ENCODE results near the gene CENPF. TPM values are rescaled to one million over a fixed set of nuclear protein-coding genes. Genes with fewer than 3 reads are reported as not detected.

CENPF gene
- total and polyA plus RNA-seq, 9 of the 15 experiments (the other 6 are each of a cell fraction or from before 2014, with no cell fraction given), result 50.6 to 180 (median 98.3) TPM

- Histone ChIP-seq H2AFZ (ENCODE audit: low read depth, low read length) (no peak overlapping the region), H3K4me3 (no peak overlapping the region), H4K20me1 (replicated peaks; ENCODE audit: control insufficient read depth, insufficient read depth, low read length) (no peaks in the 10 kb centered on the region), H3K27me3 (ENCODE audit: control insufficient read depth in 2 of 2, insufficient read depth in 2 of 2, low read length in 2 of 2) (no peaks in the 10 kb centered on the region), H3K4me1 (replicated peaks in 1 of 2; ENCODE audit: control insufficient read depth in 2 of 2, insufficient read depth in 2 of 2, low read length in 2 of 2) (no peaks in the 10 kb centered on the region), H3K9me3 (replicated peaks; ENCODE audit: control insufficient read depth, insufficient read depth, low read depth, low read length) (no peaks in the 10 kb centered on the region), H3K36me3 (ENCODE audit: control insufficient read depth, insufficient read depth, low read length) (peaks cover 97% of the 10 kb centered on the region), H3K79me2 (ENCODE audit: control insufficient read depth, insufficient read depth, low read length) (no peaks in the 10 kb centered on the region; the same call in 2 of the 3 replicates), H3K27ac (ENCODE audit: extremely low read depth, low read depth, low read length) (no peak overlapping the region), H3K9me1 (ENCODE audit: control insufficient read depth, insufficient read depth, low read length) (no peaks in the 10 kb centered on the region), H3K9ac (ENCODE audit: insufficient read depth in 1 of 2, low read depth in 2 of 2, low read length in 2 of 2) (no peak overlapping the region), H3K4me2 (ENCODE audit: insufficient read depth, low read length) (no peak overlapping the region)
- ChIA-PET POLR2A (interaction anchor here (0.6 to 2.8 kb wide), 2 partner anchors 8 to 231 kb away, joined by 3 to 12 read pairs; no protein-coding TSS in a partner anchor), CTCF (ENCODE audit: low intra/inter-chr PET ratio) (no interaction called here)
- BruUV-seq (replicated peaks), result no TSS peak
- TF ChIP-seq ATF7 (IDR thresholded peaks at IDR 0.05) (no peak), MYBL2 (IDR thresholded peaks at IDR 0.05; ENCODE audit: low read depth) (no peak), MYBL2 (CRISPR knock-in tag; IDR thresholded peaks at IDR 0.05; ENCODE audit: borderline replicate concordance) (no peak), ZNF778 (CRISPR knock-in tag; IDR thresholded peaks at IDR 0.05) (no peak), ZNF695 (CRISPR knock-in tag; IDR thresholded peaks at IDR 0.05) (no peak), ZNF75A (CRISPR knock-in tag; IDR thresholded peaks at IDR 0.05) (no peak), PML (IDR thresholded peaks at IDR 0.05; ENCODE audit: low read length) (no peak), CHD1 (IDR thresholded peaks at IDR 0.05; ENCODE audit: low read length) (no peak), KAT7 (CRISPR knock-in tag; IDR thresholded peaks at IDR 0.05; ENCODE audit: borderline replicate concordance) (no peak), PKNOX1 (IDR thresholded peaks at IDR 0.05) (no peak)
- DNase-seq (ENCODE audit: extremely low read depth in 1 of 4, low spot score in 3 of 4), result no peak
- intact Hi-C loops (cut with micrococcal nuclease), result no loop called here
- FAIRE-seq, result no peak
- 71% methylated on average over 3 of the region's 3 CpGs for WGBS (ENCODE audit: insufficient coverage, low coverage, missing lambda C conversion rate)
- in situ Hi-C loops (cut with MboI), result no loop called here
- no peak for ATAC-seq
Observed at GRCh38 chr1:214638997-214639396, 36.0 kb downstream of the CENPF start.
